IPS DF 19.7 (cell line): ENCODE results near the gene PTPRN2.

Experiments used
- DNase-seq: peaks from one replicate; pipeline ENCODE4 v3.0.0-alpha.2; 2013; ENCODE audit warnings: low read depth, low spot score

The PTPRN2 gene

GRCh38 chr7:158401295-158401694, 186.3 kb downstream of the PTPRN2 start:
- DNase-seq, result no peak

- DNase-seq, result no peak
These were observed 186.9 kb downstream of the PTPRN2 start for GRCh38 chr7:158400601-158401225.

GRCh38 chr7:158399762-158400161, 187.9 kb downstream of the PTPRN2 start:
- no peak for DNase-seq

GRCh38 chr7:158398750-158399149, 188.9 kb downstream of the PTPRN2 start:
- DNase-seq, result no peak

- DNase-seq, result no peak
These were observed 189.7 kb downstream of the PTPRN2 start for GRCh38 chr7:158397885-158398284.

GRCh38 chr7:158396982-158397862, 190.4 kb downstream of the PTPRN2 start:
- no peak for DNase-seq

- DNase-seq, result no peak
These were observed 191.2 kb downstream of the PTPRN2 start for GRCh38 chr7:158396301-158396905.

GRCh38 chr7:158395780-158396278, 191.8 kb downstream of the PTPRN2 start:
- DNase-seq, result no peak

- no peak for DNase-seq
These were observed 192.3 kb downstream of the PTPRN2 start for GRCh38 chr7:158395349-158395748.

GRCh38 chr7:158394936-158395335, 192.7 kb downstream of the PTPRN2 start:
- no peak for DNase-seq

GRCh38 chr7:158393926-158394625, 193.5 kb downstream of the PTPRN2 start:
- DNase-seq, result no peak

- DNase-seq, result no peak
These were observed 195.4 kb downstream of the PTPRN2 start for GRCh38 chr7:158392251-158392650.

- no peak for DNase-seq
These were observed 196.1 kb downstream of the PTPRN2 start for GRCh38 chr7:158391541-158391940.

- no peak for DNase-seq
These were observed 196.5 kb downstream of the PTPRN2 start for GRCh38 chr7:158391141-158391540.

GRCh38 chr7:158390460-158390859, 197.2 kb downstream of the PTPRN2 start:
- DNase-seq, result no peak

- no peak for DNase-seq
These were observed 197.9 kb downstream of the PTPRN2 start for GRCh38 chr7:158389514-158390425.

GRCh38 chr7:158388928-158389327, 198.7 kb downstream of the PTPRN2 start:
- DNase-seq, result no peak

- DNase-seq, result no peak
These were observed 199.6 kb downstream of the PTPRN2 start for GRCh38 chr7:158388072-158388471.

GRCh38 chr7:158387546-158387891, 200.1 kb downstream of the PTPRN2 start:
- no peak for DNase-seq

GRCh38 chr7:158386866-158387545, 200.6 kb downstream of the PTPRN2 start:
- DNase-seq, result no peak

GRCh38 chr7:158386355-158386618, 201.3 kb downstream of the PTPRN2 start:
- DNase-seq, result no peak
